Suprapubic skin (tissue), 4 donors: ENCODE data around the gene HYOU1.

ENCODE experiments used
- CTCF ChIP-seq, 2 donors: fragments of 200-600 bp in 1 of 2; fragments of 450-650 bp in 1 of 2; sonication (generic) in 1 of 2; IDR thresholded peaks; one replicate each; pipeline ENCODE4 v1.5.1; 2016 to 2019; ENCODE audit warnings: antibody characterized with exemption in 2 of 2, mild to moderate bottlenecking in 1 of 2, moderate library complexity in 1 of 2
- EP300 ChIP-seq: sonication (generic); formaldehyde crosslinking; IDR thresholded peaks from one replicate; pipeline ENCODE4 v1.6.1; 2017; ENCODE audit warnings: antibody characterized with exemption
- POLR2A ChIP-seq, 2 donors: fragments of 450-650 bp; IDR thresholded peaks; one replicate each; pipeline ENCODE4 v1.6.1; 2017; ENCODE audit warnings: antibody characterized with exemption in 2 of 2, mild to moderate bottlenecking in 2 of 2, moderate library complexity in 2 of 2
- POLR2AphosphoS5 ChIP-seq, 3 donors: sonication (generic); formaldehyde crosslinking; IDR thresholded peaks; one replicate each; pipeline ENCODE4 v1.6.1; 2017; ENCODE audit warnings: antibody characterized with exemption in 3 of 3

GRCh38 chr11:119023741-119024140 is 33.3 kb downstream of the HYOU1 start:
- TF ChIP-seq POLR2A (IDR thresholded peaks at IDR 0.05), result no peak
- no peak for TF ChIP-seq CTCF (IDR thresholded peaks at IDR 0.05)
- TF ChIP-seq POLR2AphosphoS5 (IDR thresholded peaks at IDR 0.05), result no peak
- TF ChIP-seq EP300, result no peak
